ENCODE data around the gene NRTN. TPM values are rescaled to one million over a fixed set of nuclear protein-coding genes. Genes with fewer than 3 reads are reported as not detected.
"Not testable (repeated sequence)": the region's sequence is repeated elsewhere in the genome, so short reads cannot be mapped to it uniquely, and the experiment has no call there.

Gene NRTN
- total RNA-seq = 0.32 and 0.64 TPM in 2 replicates

GRCh38 chr19:5804516-5805461 is at the start of gene NRTN:
Gene NRTN (plus strand): TSS chr19:5805067. CDS start chr19:5824166, 19,099 bp downstream.
- intact Hi-C loops (cut with micrococcal nuclease) = loop anchor here (1.0 kb wide), 5 partner anchors 13 to 306 kb away; partner anchors contain the start of genes DUS3L, RFX2 and VMAC

- intact Hi-C loops (cut with micrococcal nuclease) = no loop called here
Measured at GRCh38 chr19:5762608-5763217, 42.2 kb upstream of the NRTN start.

GRCh38 chr19:5765220-5765619 is 39.6 kb upstream of the NRTN start:
- intact Hi-C loops (cut with micrococcal nuclease) = no loop called here

DNA sequence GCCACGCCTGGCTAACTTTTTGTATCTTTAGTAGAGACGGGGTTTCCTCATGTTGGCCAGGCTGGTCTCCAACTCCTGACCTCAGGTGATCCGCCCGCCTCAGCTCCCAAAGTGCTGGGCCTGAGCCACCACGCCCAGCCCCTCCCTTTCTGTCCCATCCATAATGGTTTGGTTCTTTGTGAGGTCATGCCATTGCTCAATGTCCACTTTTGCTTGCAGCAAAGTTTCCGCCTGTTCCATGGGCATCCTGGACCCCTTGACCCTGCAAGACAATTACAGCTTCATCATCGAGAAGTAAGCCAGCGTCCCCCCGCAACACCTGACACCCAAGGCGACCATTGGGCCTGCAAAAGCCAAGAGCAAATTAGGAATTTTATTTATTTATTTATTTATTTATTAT is 36.9 kb upstream of the NRTN start:
- intact Hi-C loops (cut with micrococcal nuclease) = no loop called here

DNA sequence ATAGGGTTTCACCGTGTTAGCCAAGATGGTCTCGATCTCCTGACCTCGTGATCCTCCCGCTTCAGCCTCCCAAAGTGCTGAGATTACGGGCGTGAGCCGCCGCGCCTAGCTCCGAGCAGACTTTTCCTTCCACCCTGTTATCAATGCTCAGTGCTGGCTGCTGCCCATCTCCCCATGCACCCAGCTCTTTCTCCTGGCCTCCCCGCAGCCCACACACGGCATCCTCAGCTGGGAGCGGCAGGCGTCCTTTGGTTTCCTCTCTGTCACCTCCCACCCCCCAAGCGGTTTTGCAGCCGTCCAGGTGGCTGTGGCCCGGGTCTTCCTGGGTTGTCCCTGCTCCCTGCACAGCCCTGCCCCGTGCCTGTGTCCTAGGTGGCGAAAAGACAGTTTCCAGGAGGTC is 32.5 kb upstream of the NRTN start:
- intact Hi-C loops (cut with micrococcal nuclease) = no loop called here

- intact Hi-C loops (cut with micrococcal nuclease) = loop anchor here (1.0 kb wide), 1 partner anchor 249 kb away; no protein-coding TSS in a partner anchor
Measured at GRCh38 chr19:5773276-5773675, 31.6 kb upstream of the NRTN start.

DNA sequence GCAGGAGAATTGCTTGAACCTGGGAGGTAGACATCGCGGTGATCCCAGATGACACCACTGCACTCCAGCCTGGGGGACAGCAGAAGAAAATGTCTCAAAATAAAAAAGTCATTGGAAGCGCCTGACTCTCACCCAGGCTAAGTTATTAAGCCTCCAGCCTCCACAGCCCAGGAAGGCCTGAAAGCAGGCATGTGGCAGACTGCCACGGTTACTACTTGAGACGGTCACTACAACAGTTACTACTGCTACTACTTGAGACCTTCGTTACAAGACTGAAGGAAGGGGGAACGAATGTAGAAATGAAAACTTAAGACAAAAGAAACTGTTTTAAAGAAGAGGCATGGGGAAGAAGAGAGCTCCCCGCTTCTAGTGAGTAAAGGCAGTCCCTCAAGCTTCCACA is 29.9 kb upstream of the NRTN start:
- intact Hi-C loops (cut with micrococcal nuclease) = no loop called here

- intact Hi-C loops (cut with micrococcal nuclease) = no loop called here
Measured at GRCh38 chr19:5775668-5776309, 29.1 kb upstream of the NRTN start.

DNA sequence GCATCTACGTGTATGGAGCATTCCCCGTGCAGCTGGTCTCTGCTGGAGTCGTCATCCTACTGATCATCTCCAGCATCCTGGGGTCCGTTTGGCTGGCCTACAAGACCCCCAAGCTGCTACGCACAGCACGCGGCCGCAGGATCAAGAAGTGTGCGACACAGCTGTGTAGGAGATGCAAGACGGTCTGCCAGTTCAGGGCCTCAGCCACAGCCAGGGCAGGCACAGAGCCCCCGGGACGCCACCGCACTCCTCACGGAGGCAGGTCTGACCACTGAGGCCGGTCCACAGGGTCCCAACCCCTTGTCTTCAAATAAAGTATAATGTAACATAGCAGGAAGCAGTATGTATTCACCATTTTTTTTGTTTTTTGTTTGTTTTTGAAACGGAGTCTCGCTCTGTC is 26.5 kb upstream of the NRTN start:
- intact Hi-C loops (cut with micrococcal nuclease) = no loop called here

DNA sequence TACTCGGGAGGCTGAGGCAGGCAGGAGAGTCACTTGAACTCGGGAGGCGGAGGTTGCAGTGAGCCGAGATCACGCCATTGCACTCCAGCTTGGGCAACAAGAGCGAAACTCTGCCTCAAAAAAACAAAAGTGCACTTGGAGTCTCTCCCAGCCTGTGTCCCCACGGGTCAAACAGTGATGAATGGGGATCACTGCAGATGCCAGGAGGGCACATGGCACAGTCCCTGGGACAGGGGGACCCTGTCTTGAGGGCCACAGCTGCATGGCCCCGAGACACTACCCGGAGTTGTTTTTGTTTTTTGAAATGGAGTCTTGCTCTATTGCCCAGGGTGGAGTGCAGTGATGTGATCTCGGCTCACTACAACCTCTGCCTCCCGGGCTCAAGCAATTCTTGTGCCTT is 24.0 kb upstream of the NRTN start:
- intact Hi-C loops (cut with micrococcal nuclease) = not testable (repeated sequence)

- intact Hi-C loops (cut with micrococcal nuclease) = no loop called here
Measured at GRCh38 chr19:5782322-5782721, 22.5 kb upstream of the NRTN start.

DNA sequence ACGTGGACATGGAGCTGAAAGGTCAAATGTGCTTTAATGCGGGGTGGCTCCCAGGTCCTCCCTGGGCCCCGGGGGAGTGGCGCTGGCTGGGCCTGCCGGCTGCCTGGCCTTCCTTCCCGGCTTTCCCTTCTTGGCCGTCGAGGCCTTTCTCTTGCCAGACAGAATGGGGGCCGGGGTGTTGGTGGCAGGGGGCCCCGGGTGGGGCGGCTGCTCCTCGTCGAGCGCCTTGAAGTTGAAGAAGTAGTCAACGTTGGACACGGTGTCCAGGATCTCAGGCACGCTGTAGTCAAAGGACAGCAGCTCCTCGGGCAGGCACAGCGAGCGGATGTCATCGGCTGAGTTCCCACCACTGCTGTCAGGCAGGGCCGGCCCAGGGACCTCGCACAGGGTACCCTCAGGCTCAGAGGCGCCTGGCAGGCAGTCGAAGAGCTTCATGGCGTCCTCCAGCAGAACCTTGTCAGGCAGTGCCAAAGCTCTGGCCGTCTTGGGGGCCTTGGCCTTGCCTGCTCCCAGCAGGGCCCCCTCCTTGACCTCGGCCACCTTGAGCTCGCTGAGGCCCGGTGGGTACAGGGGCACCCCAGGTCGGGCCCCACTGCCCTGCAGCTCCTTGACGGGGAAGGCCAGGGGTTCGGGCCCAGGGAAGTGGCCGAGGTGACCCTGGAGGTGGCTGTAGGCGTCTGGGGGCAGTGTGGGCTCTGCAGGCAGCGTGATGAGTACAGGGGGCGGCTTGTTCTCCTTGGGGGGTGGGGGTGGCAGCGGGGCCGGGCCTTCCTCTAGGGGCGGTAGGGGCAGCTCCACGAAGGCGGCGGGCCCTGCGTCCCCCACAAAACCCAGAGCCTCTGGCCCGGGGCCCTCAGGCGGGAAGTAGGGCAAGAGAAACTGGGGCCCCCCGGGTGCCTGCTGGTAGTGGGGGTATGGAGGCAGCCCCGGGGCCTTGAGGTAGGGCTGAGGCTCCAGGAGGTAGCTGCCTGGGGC is 21.6 kb upstream of the NRTN start:
- intact Hi-C loops (cut with micrococcal nuclease) = no loop called here

DNA sequence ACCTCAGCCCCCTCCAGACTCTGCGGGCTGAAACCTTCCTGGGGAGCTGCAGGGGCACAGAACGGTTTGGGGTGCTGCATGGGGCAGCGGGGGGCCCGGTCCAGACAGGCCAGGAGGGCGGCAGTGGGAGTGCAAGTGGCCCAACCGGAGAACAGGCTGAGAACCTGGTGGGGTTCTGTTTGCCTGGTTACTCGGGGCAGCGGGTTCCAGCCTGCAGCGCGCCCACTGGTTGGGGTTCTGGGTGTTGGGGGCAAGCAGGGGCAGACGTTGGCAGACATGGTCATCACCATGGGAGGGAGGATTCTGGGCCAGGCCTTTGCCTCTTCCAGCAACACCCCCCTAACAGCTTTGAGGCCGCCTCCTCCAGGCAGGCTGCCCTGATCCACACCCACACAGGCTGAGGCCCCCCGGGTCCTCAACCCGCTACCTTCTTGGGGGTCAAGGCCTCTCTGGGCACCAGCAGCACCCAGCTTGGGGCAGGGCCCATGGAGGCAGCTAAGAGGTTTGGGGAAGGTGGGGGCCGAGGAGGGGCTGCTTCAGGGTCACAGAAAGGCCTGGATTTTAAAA is 20.2 kb upstream of the NRTN start, which contains the start of gene PRR22:
Gene PRR22, minus strand, starts transcription at position 166 of the 567 bp plus-strand sequence. Its CDS starts 86 bp downstream, at position 80.
- intact Hi-C loops (cut with micrococcal nuclease) = no loop called here

- intact Hi-C loops (cut with micrococcal nuclease) = no loop called here
Measured at GRCh38 chr19:5785423-5785822, 19.4 kb upstream of the NRTN start.

DNA sequence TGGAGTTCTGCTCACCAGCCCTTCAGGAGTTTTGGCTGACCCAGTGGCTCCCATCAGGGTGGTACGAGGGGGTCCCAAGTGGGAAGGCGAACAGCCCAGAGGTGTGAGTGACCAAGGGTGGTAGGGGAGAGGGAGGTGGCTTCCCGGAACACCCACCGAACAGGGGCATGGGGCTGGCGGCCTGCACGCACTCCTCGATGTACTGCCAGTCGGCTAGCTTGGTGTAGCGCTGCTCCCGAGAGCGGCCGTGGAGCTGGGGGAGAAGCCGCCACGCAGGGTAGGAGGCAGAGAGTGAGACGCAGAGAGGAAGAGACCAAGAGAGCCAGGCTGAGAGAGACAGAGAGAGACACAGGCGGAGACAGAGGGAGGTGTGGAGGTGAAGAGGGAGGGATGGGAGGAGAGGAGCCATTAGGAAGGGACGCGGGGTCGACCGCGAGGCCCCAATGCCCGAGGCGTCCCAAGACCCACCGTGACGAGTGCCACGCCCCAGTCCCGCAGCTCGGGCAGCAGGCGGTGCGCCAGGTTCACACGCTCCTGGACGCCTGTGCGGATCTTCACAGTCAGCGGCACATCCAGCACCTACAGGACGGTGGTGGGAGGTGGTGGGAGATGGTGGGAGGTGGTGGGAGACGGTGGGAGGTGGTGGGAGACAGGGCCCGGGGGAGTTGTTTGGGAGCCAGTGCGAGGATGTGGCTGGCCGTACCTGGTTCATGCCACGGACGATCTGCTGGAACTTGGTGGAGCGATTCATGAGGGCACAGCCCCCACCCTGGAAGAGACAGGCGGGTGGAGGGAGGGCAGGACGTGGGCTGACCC is 18.1 kb upstream of the NRTN start:
- intact Hi-C loops (cut with micrococcal nuclease) = no loop called here

DNA sequence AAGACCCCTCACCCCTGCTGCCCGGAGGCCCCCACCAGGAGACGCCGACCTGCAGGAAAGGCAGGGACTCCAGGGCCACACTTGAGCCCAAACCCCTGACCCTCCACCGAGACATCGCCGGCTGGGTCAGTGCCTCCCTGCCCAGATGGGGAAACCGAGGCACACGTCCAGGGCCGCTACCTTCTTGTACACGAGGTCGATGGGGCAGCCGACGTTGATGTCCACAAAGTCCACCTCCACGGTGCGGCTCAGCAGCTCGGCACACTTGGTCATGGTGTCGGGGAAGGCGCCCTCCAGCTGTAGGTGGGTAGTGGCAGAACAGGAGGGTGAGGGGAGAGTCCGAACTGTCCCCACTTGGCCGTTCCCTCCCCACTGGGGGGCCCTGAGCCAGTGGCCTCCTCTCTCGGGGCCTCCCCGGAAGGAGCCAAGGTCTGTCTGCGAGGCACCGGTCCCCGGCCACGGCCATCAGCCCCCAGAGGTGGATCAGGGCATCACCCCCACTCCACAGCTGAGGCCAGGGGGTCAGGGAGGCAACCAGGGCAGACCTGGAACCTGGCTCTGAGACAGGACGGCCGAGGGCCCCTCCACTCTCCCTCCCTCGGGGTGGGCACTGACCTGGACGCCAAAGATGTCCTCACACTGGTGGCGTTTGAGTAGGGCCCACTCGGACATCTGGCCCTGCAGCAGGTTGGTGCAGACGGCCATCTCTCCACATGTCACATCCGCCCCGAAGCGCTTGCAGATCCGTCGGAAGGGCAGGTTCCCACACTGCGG is 17.3 kb upstream of the NRTN start:
- intact Hi-C loops (cut with micrococcal nuclease) = no loop called here

DNA sequence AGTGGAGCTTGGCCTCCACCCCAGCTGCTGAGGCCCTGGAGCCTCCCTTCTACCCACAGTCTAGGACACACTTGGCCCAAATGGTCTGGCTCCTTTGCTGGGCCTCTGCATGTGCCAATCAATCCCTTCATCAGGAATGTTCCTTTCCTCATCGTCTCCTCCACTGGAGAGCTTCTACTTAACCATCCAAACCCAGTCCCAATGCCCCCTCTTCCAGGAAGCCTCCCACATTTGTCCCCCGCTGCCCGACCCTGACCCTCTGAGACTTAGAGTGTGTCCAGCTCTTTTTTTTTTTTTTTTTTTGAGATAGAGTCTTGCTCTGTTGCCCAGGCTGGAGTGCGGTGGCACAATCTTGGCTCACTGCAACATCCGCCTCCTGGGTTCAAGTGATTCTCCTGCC is 16.4 kb upstream of the NRTN start:
- intact Hi-C loops (cut with micrococcal nuclease) = no loop called here

GRCh38 chr19:5789351-5789761 is 15.5 kb upstream of the NRTN start:
- intact Hi-C loops (cut with micrococcal nuclease) = no loop called here

Measured in T-helper 1 cell treated with Interleukin-12 subunit alpha and Interleukin-12 subunit beta and Interleukin-4 antibody, amounts not matched to agents 30 ng/mL and 1 ng/mL, for 36 hours (primary cell).